Measurements from ENCODE around the gene CBFA2T2.
"Not testable (repeated sequence)": the region's sequence is repeated elsewhere in the genome, so short reads cannot be mapped to it uniquely, and the experiment has no call there.

CBFA2T2 gene

DNA sequence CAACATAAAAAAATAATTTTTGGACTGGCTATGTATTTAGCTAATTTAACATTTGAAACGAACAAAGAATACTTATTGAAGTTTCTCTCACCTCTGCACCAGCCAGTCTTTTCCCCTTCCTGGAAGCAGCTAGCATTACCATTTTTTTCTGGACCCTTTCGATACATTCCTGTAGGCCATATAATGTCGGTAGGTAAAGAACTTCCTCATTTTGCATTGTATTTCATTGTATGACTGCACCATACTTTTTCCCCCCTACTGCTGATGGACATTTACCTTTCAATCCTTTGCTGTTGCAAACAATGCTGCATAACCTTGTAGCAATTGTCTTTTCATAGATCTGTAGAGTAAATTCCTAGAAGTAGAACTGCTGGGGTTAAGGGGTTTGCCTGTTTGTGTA, 17.6 kb downstream of the CBFA2T2 start:
- no peak for DNase-seq (ENCODE audit: low spot score)

DNA sequence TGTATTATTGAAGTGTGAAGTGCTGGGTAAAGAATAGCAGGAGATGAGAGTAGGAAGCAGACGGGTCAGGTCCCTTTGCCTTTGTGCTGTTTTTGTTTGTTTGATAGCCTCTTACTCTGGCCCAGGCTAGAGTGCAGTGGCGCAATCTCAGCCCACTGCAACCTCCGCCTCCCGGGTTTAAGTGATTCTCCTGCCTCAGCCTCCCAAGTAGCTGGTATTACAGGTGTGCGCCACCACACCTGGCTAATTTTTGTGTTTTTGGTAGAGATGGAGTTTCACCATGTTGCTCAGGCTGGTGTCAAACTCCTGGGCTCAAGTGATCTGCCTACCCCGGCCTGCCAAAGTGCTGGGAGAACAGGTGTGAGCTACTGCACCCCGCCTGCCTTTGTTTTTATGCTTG, 18.1 kb downstream of the CBFA2T2 start:
- DNase-seq (ENCODE audit: low spot score), result not testable (repeated sequence)

DNA sequence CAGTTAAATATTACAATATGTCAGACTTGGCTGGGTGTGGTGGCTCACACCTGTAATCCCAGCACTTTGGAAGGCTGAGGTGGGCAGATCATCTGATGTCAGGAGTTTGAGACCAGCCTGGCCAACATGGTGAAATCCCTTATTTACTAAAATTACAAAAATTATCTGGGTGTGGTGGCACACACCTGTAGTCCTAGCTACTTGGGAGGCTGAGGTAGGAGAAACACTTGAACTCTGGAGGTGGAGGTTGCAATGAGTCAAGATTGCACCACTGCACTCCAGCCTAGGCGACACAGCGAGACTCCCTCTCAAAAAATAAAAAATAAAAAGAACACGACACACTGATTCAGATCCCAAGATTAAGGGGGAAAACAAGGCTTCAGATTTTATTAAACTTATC, 19.2 kb downstream of the CBFA2T2 start:
- not testable (repeated sequence) for DNase-seq (ENCODE audit: low spot score)

DNA sequence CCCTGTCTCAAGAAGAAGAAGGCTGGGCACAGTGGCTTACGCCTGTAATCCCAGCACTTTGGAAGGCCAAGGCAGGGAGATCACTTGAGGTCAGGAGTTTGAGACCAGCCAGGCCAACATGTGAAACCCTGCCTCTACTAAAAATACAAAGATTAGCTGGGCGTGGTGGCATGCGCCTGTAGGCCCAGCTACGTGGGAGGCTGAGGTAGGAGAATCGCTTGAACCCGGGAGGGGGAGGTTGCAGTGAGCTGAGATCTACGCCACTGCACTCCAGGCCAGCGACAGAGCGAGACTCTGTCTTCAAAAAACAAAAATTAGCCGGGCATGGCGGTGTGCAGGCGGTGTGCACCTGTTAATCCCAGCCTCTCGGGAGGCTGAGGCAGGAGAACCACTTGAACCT, 22.0 kb downstream of the CBFA2T2 start:
- not testable (repeated sequence) for DNase-seq (ENCODE audit: low spot score)

DNA sequence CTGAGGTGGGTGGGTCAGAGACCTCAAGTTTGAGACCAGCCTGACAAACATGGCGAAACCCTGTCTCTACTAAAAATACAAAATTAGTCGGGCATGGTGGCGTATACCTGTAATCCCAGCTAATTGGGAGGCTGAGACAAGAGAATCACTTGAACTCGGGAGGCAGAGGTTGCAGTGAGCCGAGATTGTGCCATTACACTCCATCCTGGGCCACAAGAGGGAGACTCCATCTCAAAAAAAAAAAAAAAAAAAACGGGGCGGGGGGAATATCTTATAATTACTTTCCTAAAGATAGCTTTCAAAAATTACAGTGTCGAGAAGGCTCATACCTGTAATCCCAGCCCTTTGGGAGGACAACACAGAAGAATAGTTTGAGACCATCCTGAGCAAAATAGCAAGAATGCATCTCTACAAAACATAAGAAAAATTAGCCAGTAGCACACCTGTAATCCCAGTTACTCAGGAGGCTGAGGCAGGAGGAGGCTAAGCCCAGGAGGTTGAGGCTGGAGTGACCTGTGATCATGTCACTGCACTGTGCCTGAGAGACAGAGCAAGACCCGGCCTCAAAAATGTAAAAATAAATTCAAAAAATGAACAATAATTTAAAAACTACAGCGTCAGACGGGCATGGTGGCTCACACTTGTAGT, 25.8 kb downstream of the CBFA2T2 start:
- no peak for DNase-seq (ENCODE audit: low spot score)

DNA sequence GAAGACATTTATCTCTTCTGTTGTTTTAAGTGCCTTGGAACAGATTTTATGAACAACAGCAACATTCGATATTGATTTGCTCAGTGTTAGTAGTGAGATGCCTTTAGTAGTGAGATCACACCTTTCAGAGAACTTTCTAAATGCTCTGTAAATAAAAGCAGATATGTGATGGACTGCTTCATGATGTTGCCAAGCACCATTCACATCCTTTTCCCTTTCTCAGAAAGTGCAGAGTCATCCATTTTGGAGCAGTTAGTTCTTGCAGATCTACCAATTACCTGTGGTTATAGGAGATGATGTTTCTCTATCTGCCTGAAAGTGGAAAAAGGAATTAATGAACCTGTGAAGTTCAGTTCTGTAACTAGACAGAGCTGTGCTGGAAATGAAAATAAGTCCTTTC, 27.0 kb downstream of the CBFA2T2 start:
- DNase-seq (ENCODE audit: low spot score), result no peak

DNA sequence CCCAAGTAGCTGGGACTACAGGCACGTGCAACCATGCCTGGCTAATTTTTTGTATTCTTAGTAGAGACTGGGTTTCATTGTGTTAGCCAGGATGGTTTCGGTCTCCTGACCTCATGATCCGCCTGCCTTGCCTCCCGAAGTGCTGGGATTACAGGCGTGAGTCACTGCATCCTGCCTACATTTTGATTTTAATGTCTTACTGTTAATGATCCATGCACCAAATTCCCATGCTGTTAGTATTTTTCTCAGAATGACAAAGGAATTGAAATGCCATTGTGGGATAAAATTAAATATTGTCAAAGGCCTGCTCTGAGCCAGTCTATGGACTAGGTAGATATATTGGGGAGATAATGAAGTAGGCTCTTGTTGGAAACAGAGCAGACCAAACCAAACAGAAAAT, 28.2 kb downstream of the CBFA2T2 start:
- peak; percentile 40 for DNase-seq (ENCODE audit: low spot score)

DNA sequence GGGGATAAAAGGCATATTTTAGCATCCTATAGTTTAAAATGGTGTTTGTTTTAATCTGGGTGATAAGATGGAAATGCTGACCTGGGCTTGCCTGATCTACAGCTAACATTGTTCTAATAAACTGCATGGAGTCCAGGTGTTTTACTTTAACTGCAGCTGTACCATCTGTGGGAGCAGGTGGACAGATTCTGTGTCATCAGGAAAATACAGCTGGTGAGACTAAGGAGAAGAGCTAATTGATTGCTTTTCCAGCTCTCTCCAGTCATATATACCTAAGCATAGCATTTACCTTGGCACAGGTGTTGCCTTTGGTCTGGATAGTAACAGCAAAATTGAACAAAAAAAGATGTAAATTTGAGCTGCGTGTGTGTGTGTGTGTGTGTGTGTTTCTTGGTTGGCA, 31.6 kb downstream of the CBFA2T2 start:
- DNase-seq (ENCODE audit: low spot score), result no peak

DNA sequence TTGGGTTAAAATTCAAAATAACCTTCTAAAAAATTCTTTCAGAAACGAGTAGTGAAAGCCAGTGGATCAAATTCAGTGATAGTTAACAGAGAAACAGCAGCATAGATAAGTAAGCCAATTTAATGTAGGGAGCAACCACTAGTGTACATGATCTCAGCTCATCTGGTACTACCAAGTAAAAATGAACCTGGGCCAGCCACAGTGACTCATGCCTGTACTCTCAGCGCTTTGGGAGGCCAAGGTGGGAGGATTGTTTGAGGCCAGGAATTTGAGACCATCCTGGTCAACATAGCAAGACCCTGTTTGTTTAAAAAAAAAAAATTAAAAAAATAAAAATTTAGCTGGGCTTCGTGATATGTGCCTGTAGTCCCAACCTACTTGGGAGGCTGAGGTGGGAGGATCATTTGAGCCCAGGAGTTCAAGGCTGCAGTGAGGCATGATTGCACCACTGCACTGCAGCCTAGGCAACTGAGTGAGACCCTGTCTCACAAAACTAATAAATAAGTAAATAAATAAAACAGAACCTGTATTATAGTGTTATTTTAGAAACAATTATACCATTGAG, 32.4 kb downstream of the CBFA2T2 start:
- no peak for DNase-seq (ENCODE audit: low spot score)

DNA sequence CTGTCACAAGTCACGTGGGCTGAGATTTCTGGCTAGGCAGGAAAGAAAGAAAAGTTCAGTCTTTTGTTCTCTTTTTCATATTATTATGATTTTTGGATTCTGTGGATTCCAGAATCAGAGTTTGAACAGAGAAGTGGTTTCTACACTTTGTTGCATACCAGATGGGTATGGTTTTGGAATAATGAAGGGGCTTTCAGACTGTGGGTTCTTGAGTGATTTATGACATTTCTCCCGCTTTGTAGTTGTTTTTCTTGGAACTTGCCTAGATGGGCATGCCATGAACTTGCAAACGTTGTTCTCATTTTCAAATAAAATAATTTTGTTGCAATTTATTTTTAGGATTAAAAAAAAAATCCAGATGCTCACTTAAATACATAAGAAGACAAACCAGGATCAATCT, 34.4 kb downstream of the CBFA2T2 start:
- DNase-seq (ENCODE audit: low spot score), result no peak

DNA sequence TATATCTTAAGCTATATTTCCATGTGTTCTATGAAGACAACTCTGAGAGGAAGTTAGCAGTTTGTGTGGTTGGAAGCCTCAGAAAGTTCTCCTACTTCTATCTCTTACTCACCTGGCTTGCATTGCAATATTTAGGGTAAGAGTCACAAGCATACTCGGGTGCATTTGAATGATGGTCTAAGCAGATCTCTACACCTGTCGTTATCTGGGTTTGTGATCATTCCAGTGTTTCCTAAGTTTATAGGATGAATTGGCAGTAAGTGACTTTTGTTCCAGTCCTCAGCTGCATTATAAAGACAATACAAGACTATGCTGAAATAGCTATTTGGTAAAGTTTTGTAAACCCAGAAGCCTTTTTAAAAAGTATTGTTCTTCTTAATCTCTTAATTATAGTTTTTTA, 36.9 kb downstream of the CBFA2T2 start:
- no peak for DNase-seq (ENCODE audit: low spot score)

DNA sequence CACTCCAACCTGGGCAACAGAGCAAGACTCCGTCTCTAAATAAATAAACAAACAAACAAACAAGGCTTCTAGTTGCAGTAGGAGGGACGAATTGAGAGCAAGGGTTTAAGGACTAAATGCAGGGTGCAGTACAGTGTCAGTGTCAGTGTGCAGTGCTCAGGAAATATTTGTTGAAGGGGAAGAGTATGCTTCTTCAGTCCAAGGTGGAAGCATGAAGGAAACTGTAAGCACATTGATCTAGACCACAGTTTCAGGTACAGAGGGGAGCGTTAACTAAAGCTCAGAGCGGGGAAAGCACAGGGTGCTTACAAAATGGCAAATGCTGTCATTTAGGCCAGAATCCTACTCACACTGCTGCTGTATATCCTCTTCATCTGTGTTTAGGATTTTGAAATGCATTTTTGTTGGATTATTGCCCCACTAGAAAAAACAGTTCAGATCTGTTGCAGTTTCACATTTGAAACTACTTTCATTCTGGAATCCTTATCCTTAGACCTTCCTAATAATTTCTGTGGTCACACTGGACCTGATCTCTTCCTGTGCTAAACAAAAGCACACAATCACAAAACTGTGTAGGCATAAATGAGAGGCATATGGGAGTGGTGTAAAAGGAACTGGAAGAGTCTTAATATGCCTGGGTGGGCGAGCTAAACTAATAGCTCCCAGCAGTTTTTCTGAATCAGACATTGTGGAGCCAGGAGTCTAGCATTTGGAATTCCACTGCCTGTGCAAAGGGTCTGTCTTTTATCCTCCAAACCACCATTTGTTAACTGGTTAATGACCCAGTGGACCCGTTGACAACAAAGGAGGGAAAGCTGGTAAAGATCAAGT, 41.4 kb downstream of the CBFA2T2 start:
- peak; percentile 18 for DNase-seq (ENCODE audit: low spot score)

DNA sequence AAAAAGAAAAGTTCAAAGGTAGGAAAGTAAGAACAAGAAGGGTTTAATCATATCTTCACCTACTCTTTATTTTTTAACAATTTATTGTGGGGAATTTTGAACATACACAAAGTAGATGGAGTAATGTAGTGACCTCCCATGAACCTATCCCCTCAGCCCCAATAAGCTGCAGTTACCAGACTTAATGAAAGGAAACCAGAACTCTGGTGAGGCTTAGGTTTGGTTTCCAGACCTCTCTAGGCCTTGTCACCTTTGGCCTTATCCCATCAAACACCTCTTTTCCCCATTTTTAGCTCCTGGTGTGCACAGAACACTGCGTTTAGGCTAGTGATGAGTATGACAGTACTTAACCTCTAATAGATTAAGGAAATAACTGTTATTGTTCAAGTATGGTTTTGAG, 42.0 kb downstream of the CBFA2T2 start:
- DNase-seq (ENCODE audit: low spot score), result no peak

DNA sequence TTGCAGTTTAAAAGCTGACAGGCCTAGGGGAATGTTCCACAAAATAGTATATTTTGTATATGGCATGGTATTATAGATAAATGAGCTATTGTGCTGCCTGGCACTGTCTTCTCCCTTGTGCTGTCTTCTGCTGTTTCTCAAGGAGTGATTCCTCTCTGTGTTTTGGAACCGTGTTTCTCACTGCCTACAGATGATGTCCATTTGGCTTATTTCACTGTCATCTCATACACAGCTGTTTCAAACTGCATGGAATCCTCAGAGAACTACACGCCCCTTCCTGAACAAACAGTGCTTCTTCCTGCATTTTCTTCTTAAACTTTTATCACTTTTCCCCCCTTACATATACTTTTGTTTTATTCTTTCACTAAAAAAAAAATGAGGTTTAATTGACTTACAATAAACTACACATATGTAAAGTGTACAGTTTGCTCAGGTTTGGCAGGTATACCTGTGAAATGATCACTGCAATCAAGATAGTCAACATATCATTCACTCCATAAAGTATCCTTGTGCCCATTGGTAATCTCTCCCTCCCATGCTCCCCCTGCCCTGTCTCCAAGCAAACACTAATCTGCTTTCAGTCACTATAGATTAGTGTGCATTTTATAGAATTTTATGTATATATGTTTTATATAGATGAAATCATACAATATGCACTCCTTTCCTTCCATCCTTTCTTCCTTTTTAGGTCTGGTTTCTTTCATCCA, 43.0 kb downstream of the CBFA2T2 start:
- no peak for DNase-seq (ENCODE audit: low spot score)

DNA sequence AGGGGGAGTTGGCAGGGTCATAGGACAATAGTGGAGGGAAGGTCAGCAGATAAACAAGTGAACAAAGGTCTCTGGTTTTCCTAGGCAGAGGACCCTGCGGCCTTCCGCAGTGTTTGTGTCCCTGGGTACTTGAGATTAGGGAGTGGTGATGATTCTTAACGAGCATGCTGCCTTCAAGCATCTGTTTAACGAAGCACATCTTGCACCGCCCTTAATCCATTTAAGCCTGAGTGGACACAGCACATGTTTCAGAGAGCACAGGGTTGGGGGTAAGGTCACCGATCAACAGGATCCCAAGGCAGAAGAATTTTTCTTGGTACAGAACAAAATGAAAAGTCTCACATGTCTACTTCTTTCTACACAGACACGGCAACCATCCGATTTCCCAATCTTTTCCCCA, 45.8 kb downstream of the CBFA2T2 start:
- not testable (repeated sequence) for DNase-seq (ENCODE audit: low spot score)

DNA sequence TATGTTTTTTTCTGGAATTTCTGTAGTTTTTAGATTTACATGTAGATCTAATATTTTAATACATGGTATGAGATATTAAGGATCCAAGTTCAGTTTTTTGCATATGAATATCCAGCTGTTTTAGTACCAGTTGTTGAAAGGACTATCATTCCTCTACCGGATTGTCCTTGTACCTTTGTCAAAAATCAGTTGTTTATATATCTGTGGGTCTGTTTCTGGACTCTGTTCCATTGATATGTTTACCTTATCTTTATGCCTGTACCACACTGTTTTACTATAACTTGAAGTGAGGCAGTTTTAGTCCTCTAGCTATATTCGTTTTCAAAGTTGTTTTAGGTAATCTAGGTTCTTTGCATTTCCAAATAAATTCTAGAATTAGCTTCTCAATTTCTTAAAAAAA, 47.7 kb downstream of the CBFA2T2 start:
- no peak for DNase-seq (ENCODE audit: low spot score)

DNA sequence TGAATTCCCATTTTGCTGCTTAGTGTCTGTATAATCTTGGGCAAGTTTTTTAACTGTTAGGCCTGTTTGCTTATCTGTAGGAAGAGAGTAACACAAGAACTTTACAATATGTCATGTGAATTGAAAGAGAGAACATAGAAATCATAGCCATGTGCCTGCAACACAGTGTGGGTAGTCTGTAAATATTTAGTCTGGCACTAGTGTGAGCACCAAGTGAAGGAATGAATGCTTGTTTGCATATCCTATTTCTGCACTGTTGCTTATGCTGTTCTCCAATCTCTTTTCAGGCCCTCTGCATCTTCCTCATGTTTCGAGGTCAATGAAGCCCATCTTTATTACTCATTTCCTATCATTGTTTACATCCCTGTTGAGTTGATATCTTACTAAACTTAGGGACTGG, 49.2 kb downstream of the CBFA2T2 start:
- DNase-seq (ENCODE audit: low spot score), result peak; percentile 7

DNA sequence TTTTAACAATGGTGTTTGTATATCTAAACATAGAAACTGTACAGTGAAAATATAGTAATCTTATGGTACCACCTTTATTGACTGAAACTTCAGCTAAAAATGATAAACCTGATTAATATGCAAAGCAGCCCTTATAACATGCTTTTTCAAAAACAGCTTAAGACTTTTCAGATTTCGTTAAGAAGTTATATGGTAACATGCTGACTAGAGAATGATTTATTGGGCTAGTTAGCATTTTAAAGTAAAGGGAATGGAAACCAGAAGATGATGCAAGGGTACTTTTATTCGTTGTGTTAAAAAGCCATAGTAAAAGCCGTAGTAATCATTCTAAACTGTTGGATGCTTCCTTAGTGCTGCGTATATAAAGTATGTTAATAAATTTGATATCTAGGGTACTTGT, 50.5 kb downstream of the CBFA2T2 start:
- no peak for DNase-seq (ENCODE audit: low spot score)

DNA sequence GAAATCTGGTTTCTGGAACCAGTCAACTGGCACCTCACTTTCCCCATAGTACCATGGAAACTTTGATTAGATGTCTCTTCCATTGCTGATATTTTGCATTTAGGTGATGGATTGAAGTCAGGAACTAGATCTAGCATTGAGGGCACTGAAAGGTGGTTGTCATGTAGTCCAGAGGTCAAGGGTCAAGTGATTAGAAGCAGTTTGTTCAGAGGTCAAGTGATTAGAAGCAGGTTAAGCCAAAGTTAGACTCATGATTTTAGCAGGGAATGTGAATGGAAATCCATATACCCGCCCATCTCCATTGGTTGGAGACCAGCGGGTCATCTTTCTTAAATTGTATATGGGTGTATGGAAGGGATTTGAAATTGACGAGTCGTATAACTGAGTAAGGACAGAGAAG, 51.2 kb downstream of the CBFA2T2 start:
- no peak for DNase-seq (ENCODE audit: low spot score)

DNA sequence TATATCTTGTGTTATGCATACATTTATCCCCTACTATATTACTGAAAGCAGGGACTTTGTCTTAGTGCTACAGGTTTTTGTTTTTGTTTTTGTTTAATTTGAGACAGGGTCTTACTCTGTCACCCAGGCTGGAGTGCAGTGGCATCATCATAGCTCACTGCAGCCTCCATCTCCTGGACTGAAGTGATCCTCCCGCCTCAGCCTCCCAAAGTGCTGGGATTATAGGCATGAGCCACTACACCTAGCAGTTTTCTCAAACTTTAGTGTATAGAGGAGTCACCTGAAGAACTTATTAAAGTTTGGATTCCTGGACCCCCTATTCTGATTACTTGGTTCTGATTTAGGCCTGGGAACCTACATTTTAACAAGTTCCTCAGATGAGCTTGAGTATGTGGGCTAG, 51.9 kb downstream of the CBFA2T2 start:
- DNase-seq (ENCODE audit: low spot score), result no peak

DNA sequence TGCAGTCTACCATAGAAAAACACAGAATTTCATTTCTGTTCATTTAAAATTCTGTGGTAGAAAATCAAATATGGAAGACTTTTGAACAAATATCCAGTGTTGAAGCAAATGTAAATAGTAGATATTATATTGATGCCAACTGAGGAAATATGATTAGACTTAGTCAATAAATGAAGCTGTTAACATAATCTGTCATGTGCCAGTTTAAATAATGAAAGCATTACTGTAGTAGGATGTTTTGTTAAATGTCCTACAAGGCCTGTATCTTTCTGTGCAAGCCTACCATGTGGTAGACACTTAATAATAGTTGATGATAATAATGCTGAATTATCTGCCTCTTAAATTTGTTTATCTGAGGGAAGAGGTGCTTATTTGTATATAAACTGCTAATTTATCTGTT, 55.9 kb downstream of the CBFA2T2 start:
- DNase-seq (ENCODE audit: low spot score), result no peak

DNA sequence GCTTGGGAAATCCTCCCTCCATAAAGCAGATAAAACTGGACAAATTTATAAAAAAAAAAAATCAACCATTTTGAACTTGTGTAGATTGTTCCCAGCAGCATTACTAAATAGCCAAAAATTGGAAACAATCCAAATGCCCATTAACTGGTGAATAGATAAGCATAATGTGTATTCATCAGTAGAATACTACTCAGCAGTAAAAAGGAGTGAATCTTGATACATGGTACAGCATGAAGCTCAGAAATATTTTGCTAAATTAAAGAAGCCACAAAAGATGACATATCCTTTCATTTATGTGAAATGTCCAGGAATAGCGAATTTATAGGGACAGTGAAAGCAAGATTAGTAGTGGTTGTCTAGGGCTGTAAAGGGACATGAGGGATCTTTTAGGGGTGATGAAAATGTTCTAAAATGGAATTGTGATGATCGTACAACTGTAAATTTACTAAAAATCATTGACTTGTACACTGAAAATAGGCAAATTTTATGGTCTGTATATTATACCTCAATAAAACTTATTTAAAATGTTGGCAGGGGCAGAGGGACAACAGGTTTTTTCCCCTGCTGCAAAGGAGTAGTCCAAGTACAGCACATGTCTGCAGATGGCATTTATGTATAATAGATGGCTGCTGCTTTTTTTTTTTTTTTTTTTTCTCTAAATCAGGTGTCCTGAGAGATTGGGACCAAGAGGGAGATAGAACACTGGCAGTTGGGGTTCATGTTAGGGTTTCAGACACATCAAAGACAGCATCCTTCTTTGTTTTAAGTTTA, 59.5 kb downstream of the CBFA2T2 start:
- DNase-seq (ENCODE audit: low spot score), result no peak

Data from AG08395 (cell line).